HL-60 (cell line): Measurements from ENCODE around the gene ZMYND10.

Experiments used
- GABPA ChIP-seq: IDR thresholded peaks from 2 replicates; pipeline ENCODE4 v1.6.1; 2012; ENCODE audit warnings: low read depth
- POLR2AphosphoS5 ChIP-seq: IDR thresholded peaks from 2 replicates; pipeline ENCODE4 v1.6.1; 2012; ENCODE audit warnings: low read depth
- TF ChIP-seq, protein P1 (sequence below): IDR thresholded peaks from one replicate; pipeline ENCODE4 v1.5.1; 2011; ENCODE audit warnings: low read length, control low read depth, inconsistent platforms; ENCODE audit not compliant: insufficient read depth
- TF ChIP-seq, protein P2 (sequence below): IDR thresholded peaks from 2 replicates; pipeline ENCODE4 v1.6.1; 2012; ENCODE audit warnings: low read depth; ENCODE audit not compliant: insufficient replicate concordance

DNA sequence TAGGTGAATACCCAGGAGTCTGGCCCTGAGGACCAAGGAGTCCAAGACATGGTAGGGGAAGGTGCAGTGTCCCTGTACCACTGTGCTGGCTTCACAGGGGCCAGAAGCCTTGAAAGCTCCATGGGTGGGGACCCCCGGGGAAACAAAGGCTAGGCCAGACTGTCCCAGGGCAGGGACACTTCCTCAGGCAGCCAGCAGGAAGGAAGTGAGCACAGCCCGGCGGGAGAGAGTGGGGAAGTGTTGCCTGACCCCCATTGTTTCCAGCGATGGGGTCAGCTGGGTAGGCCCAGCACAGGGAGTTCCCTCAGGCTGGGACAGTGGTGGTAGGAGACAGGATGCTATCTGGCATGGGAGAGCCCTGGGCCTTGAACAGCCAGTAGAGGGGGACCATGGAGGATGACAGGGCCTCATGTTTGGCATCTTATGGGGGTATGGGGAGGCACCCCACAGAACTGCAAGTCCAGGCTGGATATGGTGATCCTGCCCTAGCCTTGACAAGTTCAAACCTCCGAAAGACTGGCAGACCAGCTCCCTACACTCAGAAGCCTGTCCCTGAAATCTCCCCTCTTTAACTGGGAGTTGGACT, 21.8 kb downstream of the ZMYND10 start:
- TF ChIP-seq, protein P1, sequence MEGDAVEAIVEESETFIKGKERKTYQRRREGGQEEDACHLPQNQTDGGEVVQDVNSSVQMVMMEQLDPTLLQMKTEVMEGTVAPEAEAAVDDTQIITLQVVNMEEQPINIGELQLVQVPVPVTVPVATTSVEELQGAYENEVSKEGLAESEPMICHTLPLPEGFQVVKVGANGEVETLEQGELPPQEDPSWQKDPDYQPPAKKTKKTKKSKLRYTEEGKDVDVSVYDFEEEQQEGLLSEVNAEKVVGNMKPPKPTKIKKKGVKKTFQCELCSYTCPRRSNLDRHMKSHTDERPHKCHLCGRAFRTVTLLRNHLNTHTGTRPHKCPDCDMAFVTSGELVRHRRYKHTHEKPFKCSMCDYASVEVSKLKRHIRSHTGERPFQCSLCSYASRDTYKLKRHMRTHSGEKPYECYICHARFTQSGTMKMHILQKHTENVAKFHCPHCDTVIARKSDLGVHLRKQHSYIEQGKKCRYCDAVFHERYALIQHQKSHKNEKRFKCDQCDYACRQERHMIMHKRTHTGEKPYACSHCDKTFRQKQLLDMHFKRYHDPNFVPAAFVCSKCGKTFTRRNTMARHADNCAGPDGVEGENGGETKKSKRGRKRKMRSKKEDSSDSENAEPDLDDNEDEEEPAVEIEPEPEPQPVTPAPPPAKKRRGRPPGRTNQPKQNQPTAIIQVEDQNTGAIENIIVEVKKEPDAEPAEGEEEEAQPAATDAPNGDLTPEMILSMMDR = no peak
- TF ChIP-seq GABPA = no peak
- 0 out of 2 replicates have a peak, but pooled peaks have one; percentile 6 for TF ChIP-seq POLR2AphosphoS5
- TF ChIP-seq, protein P2, sequence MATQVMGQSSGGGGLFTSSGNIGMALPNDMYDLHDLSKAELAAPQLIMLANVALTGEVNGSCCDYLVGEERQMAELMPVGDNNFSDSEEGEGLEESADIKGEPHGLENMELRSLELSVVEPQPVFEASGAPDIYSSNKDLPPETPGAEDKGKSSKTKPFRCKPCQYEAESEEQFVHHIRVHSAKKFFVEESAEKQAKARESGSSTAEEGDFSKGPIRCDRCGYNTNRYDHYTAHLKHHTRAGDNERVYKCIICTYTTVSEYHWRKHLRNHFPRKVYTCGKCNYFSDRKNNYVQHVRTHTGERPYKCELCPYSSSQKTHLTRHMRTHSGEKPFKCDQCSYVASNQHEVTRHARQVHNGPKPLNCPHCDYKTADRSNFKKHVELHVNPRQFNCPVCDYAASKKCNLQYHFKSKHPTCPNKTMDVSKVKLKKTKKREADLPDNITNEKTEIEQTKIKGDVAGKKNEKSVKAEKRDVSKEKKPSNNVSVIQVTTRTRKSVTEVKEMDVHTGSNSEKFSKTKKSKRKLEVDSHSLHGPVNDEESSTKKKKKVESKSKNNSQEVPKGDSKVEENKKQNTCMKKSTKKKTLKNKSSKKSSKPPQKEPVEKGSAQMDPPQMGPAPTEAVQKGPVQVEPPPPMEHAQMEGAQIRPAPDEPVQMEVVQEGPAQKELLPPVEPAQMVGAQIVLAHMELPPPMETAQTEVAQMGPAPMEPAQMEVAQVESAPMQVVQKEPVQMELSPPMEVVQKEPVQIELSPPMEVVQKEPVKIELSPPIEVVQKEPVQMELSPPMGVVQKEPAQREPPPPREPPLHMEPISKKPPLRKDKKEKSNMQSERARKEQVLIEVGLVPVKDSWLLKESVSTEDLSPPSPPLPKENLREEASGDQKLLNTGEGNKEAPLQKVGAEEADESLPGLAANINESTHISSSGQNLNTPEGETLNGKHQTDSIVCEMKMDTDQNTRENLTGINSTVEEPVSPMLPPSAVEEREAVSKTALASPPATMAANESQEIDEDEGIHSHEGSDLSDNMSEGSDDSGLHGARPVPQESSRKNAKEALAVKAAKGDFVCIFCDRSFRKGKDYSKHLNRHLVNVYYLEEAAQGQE = no peak
